ENCODE measurements around the gene KRABD2.

The KRABD2 gene

DNA sequence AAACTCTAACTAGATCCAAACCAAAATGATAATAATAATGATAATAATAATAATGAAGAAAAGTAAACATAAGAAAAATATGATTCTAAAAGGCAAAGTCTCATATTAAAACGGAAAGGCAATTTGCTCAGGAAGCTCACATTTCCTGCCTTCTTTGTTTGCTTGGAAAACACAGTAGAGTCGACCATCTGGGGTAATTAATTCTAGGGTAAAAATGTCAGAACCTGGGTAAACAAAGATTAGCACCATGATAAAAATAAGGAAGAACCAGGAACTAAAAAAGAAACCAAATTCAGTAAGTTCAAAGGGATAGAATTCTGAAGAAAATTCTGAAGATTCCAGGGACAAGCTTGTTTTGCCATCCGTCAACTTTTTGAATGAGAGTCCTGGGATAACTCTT, 16.2 kb downstream of the KRABD2 start:
- H3K4me3 ChIP-seq = no peak overlapping the region
- H3K36me3 ChIP-seq = no peaks in the 10 kb centered on the region
- intact Hi-C loops (cut with DNase I) = no loop called here
- H3K4me1 ChIP-seq = peaks cover 0 to 15% (median 0%) of the 10 kb centered on the region in 4 donors
- 32 to 36% methylated on average over 3 of the region's 3 CpGs for WGBS, 2 donors
- no peaks in the 10 kb centered on the region for H3K27me3 ChIP-seq
- peak overlapping the region in 2 of 4 donors; percentile 18 to 41 for H3K27ac ChIP-seq
- TF ChIP-seq EP300 (IDR thresholded peaks at IDR 0.05) (no peak), POLR2AphosphoS5 (IDR thresholded peaks at IDR 0.05) (no peak), POLR2A (IDR thresholded peaks at IDR 0.05) (no peak)
- TF ChIP-seq, protein P1, sequence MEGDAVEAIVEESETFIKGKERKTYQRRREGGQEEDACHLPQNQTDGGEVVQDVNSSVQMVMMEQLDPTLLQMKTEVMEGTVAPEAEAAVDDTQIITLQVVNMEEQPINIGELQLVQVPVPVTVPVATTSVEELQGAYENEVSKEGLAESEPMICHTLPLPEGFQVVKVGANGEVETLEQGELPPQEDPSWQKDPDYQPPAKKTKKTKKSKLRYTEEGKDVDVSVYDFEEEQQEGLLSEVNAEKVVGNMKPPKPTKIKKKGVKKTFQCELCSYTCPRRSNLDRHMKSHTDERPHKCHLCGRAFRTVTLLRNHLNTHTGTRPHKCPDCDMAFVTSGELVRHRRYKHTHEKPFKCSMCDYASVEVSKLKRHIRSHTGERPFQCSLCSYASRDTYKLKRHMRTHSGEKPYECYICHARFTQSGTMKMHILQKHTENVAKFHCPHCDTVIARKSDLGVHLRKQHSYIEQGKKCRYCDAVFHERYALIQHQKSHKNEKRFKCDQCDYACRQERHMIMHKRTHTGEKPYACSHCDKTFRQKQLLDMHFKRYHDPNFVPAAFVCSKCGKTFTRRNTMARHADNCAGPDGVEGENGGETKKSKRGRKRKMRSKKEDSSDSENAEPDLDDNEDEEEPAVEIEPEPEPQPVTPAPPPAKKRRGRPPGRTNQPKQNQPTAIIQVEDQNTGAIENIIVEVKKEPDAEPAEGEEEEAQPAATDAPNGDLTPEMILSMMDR (IDR thresholded peaks at IDR 0.05) = no peak
- H3K9me3 ChIP-seq = no peaks in the 10 kb centered on the region
- DNase-seq = no peak

DNA sequence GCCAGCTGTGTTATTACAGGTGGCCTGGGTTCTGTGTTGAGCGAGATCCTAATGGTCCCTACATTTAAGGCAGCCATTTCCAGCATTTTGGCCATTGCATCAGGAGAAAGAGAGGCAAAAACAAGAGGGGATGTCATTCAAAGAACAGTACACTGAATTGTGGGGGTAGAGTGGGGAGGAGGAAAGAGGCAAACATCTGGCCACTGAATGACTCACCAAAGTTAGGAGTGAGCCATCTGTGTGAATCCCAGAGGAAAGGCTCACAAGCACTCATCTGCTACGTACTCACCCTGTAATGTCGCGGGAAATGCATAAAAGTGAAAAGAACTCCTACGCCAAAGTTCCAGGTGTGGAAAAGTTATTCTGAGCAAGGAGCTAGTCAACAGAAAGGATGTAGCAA, 16.7 kb downstream of the KRABD2 start:
- H3K9me3 ChIP-seq = no peaks in the 10 kb centered on the region
- H3K4me3 ChIP-seq = no peak overlapping the region
- TF ChIP-seq, protein P1 (IDR thresholded peaks at IDR 0.05) = no peak
- TF ChIP-seq EP300 (IDR thresholded peaks at IDR 0.05) (no peak), POLR2A (IDR thresholded peaks at IDR 0.05) (no peak), POLR2AphosphoS5 (IDR thresholded peaks at IDR 0.05) (peak in 2 of 4 donors; percentile 37 to 52)
- H3K27ac ChIP-seq = peak overlapping the region in 1 of 4 donors; percentile 52
- peaks cover 0 to 15% (median 0%) of the 10 kb centered on the region in 4 donors for H3K4me1 ChIP-seq
- DNase-seq = no peak
- intact Hi-C loops (cut with DNase I) = no loop called here
- H3K36me3 ChIP-seq = no peaks in the 10 kb centered on the region
- H3K27me3 ChIP-seq = no peaks in the 10 kb centered on the region
- WGBS, 2 donors = 66 to 82% methylated on average over 5 of the region's 5 CpGs

DNA sequence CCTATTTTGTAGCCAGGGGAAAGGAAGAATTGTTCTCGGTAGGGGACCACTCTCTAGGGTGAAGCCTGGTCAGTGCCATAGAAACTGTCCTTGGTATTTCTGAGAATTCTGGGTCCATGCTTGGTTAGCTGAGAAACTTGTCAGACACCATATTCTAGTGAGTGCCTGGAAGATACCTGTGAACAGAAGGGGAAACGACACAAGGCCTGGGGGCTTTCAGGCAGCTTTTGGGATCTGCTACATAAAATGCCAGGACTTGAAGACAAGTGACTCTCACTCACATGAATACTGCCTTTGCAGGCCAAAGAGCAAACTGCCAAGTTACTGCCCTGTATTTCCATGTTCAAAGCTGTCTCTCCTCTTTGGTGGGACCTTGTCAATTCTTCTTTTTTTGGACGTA, 18.6 kb downstream of the KRABD2 start:
- 96 to 97% methylated on average over 3 of the region's 3 CpGs for WGBS, 2 donors

DNA sequence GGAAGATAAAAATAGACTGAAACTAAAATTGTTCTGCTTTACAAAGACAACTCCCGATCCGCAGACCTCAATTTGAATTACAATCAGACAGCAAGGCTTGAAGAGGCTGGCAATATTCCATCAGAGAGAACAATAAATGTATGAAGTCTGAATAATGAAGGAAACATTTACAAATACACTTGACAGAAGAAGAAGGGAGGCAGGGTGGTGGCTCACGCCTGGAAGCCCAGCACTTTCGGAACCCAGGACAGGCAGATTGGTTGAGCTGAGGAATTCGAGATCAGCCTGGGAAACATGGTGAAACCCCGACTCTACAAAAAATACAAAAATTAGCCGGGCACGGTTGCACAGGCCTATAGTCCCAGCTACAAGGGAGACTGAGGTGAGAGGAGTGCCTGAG, 22.3 kb downstream of the KRABD2 start:
- TF ChIP-seq POLR2AphosphoS5 (IDR thresholded peaks at IDR 0.05) = no peak
- TF ChIP-seq POLR2A (IDR thresholded peaks at IDR 0.05) = no peak
- TF ChIP-seq, protein P1 (IDR thresholded peaks at IDR 0.05) = no peak
- no peak for TF ChIP-seq EP300 (IDR thresholded peaks at IDR 0.05)
- no peak for DNase-seq
- no peaks in the 10 kb centered on the region for H3K4me1 ChIP-seq
- no peaks in the 10 kb centered on the region for H3K36me3 ChIP-seq
- H3K27me3 ChIP-seq = no peaks in the 10 kb centered on the region
- WGBS, 2 donors = 79% methylated on average over 8 of the region's 8 CpGs
- H3K4me3 ChIP-seq = no peak overlapping the region
- no peaks in the 10 kb centered on the region for H3K9me3 ChIP-seq
- intact Hi-C loops (cut with DNase I) = no loop called here
- no peak overlapping the region for H3K27ac ChIP-seq

More for the DNA sequence above, 18.6 kb downstream of the KRABD2 start:
- Histone ChIP-seq H3K27ac (no peak overlapping the region), H3K36me3 (no peaks in the 10 kb centered on the region), H3K9me3 (no peaks in the 10 kb centered on the region), H3K4me1 (peaks cover 0 to 12% (median 0%) of the 10 kb centered on the region in 4 donors), H3K27me3 (no peaks in the 10 kb centered on the region), H3K4me3 (no peak overlapping the region)
- DNase-seq = no peak
- TF ChIP-seq POLR2A (IDR thresholded peaks at IDR 0.05) (no peak), EP300 (IDR thresholded peaks at IDR 0.05) (no peak)
- intact Hi-C loops (cut with DNase I) = no loop called here

DNA sequence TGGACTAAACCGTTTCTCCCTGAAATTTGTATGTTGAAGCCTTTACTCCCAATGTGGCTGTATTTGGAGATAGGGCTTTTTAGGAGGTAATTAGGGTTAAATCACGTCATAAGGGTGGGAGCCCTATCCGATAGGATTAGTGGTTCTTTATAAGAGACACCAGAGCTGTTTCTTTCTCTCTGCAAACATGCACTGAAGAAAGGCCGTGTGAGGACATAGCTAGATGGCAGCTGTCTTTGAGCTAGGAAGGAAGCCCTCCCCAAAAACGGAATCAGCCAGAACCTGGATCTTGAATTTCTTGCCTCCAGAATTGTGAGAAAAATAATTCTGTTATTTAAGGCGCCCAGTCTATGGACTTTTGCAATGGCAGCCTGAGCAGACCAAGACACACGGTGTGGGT, 22.8 kb downstream of the KRABD2 start:
- Histone ChIP-seq H3K4me3 (no peak overlapping the region), H3K27me3 (no peaks in the 10 kb centered on the region), H3K9me3 (no peaks in the 10 kb centered on the region), H3K4me1 (no peaks in the 10 kb centered on the region), H3K36me3 (no peaks in the 10 kb centered on the region), H3K27ac (no peak overlapping the region)
- intact Hi-C loops (cut with DNase I) = no loop called here
- TF ChIP-seq POLR2AphosphoS5 (IDR thresholded peaks at IDR 0.05) (no peak), POLR2A (IDR thresholded peaks at IDR 0.05) (no peak), EP300 (IDR thresholded peaks at IDR 0.05) (no peak)
- TF ChIP-seq, protein P1 (IDR thresholded peaks at IDR 0.05) = no peak
- DNase-seq = no peak
- 80 to 85% methylated on average over 7 of the region's 7 CpGs for WGBS, 2 donors
